Panc1 (cell line): Measurements from ENCODE around the gene PITX3.

Experiments used
- CTCF ChIP-seq: fragments of 450-650 bp; IDR thresholded peaks from 2 replicates; pipeline ENCODE4 v1.5.1; 2017; ENCODE audit warnings: mild to moderate bottlenecking
- POLR2AphosphoS5 ChIP-seq: IDR thresholded peaks from 2 replicates; pipeline ENCODE4 v1.6.1; 2012; ENCODE audit warnings: mild to moderate bottlenecking, low read depth, low read length, moderate library complexity
- REST ChIP-seq, 2 experiments: IDR thresholded peaks; 2 replicates each; pipeline ENCODE4 v1.6.1; 2011 to 2012; ENCODE audit warnings: low read depth in 2 of 2, control low read depth in 1 of 2, low read length in 1 of 2, mild to moderate bottlenecking in 1 of 2, moderate library complexity in 1 of 2; ENCODE audit not compliant: insufficient read depth in 1 of 2
- SIN3A ChIP-seq: IDR thresholded peaks from 2 replicates; pipeline ENCODE4 v1.6.1; 2012; ENCODE audit warnings: low read depth, mild to moderate bottlenecking, low read length, moderate library complexity, borderline replicate concordance; ENCODE audit not compliant: insufficient read depth

- TF ChIP-seq CTCF, result no peak
- TF ChIP-seq REST (IDR thresholded peaks at IDR 0.05; ENCODE audit: insufficient read depth in 1 of 2, low read depth in 2 of 2, low read length in 1 of 2), result no peak
- TF ChIP-seq POLR2AphosphoS5, result no peak
- no peak for TF ChIP-seq SIN3A
Observed at GRCh38 chr10:102287538-102287937, 46.2 kb upstream of the PITX3 start.
